HPDE6-E6E7 (cell line): ENCODE results near the gene IQSEC3.
"Not testable (repeated sequence)": the region's sequence is repeated elsewhere in the genome, so short reads cannot be mapped to it uniquely, and the experiment has no call there.

ENCODE experiments used
- DNase-seq: peaks from one replicate; pipeline ENCODE4 v3.0.0; 2011; ENCODE audit warnings: missing footprints; ENCODE audit errors: extremely low spot score

The IQSEC3 gene

GRCh38 chr12:52902-53734 lies 13.4 kb upstream of the IQSEC3 start:
- DNase-seq, result not testable (repeated sequence)

GRCh38 chr12:53735-54730 lies 12.5 kb upstream of the IQSEC3 start:
- no peak for DNase-seq

- DNase-seq, result no peak
Measured at GRCh38 chr12:54750-55535, 11.6 kb upstream of the IQSEC3 start.

- DNase-seq, result no peak
Measured at GRCh38 chr12:56683-57346, 9.8 kb upstream of the IQSEC3 start.

GRCh38 chr12:57539-57938 lies 9.0 kb upstream of the IQSEC3 start:
- DNase-seq, result no peak

- no peak for DNase-seq
Measured at GRCh38 chr12:58832-59231, 7.7 kb upstream of the IQSEC3 start.

GRCh38 chr12:61845-62244 lies 4.7 kb upstream of the IQSEC3 start:
- DNase-seq, result not testable (repeated sequence)

GRCh38 chr12:65491-66063 lies 990 bp upstream of the IQSEC3 start:
- DNase-seq, result not testable (repeated sequence)

- DNase-seq, result not testable (repeated sequence)
Measured at GRCh38 chr12:66782-67504, 376 bp downstream of the IQSEC3 start.

- DNase-seq, result not testable (repeated sequence)
Measured at GRCh38 chr12:69677-70076, 3.1 kb downstream of the IQSEC3 start.

- not testable (repeated sequence) for DNase-seq
Measured at GRCh38 chr12:70541-70940, 4.0 kb downstream of the IQSEC3 start.

- not testable (repeated sequence) for DNase-seq
Measured at GRCh38 chr12:72018-72417, 5.5 kb downstream of the IQSEC3 start.

- not testable (repeated sequence) for DNase-seq
Measured at GRCh38 chr12:74420-75190, 8.0 kb downstream of the IQSEC3 start.

GRCh38 chr12:75541-75940 lies 9.0 kb downstream of the IQSEC3 start:
- DNase-seq, result not testable (repeated sequence)

- DNase-seq, result not testable (repeated sequence)
Measured at GRCh38 chr12:76102-76501, 9.5 kb downstream of the IQSEC3 start.

- not testable (repeated sequence) for DNase-seq
Measured at GRCh38 chr12:76551-76950, 10.0 kb downstream of the IQSEC3 start.

GRCh38 chr12:77101-77719 lies 10.6 kb downstream of the IQSEC3 start:
- not testable (repeated sequence) for DNase-seq

GRCh38 chr12:77769-78383 lies 11.3 kb downstream of the IQSEC3 start:
- DNase-seq, result not testable (repeated sequence)
